Heart left ventricle (tissue), 13 donors: ENCODE measurements around the gene PSG5.
"Not testable (repeated sequence)": the region's sequence is repeated elsewhere in the genome, so short reads cannot be mapped to it uniquely, and the experiment has no call there.

Experiments used
- POLR2A ChIP-seq, 2 donors: fragments of 450-650 bp; IDR thresholded peaks; one replicate each; pipeline ENCODE4 v1.6.1; 2017; ENCODE audit warnings: antibody characterized with exemption in 2 of 2, mild to moderate bottlenecking in 2 of 2, moderate library complexity in 2 of 2
- TF ChIP-seq, protein P1 (sequence below), 12 donors: fragments of 200-600 bp; sonication (generic) in 4 of 12; IDR thresholded peaks; one replicate each; pipeline versions ENCODE4 v1.5.0 to v1.8.0; 2018 to 2022; ENCODE audit warnings: antibody characterized with exemption in 12 of 12, mild to moderate bottlenecking in 5 of 12
- donor health status: ischemic (EF 13 %, LVEDD 7.1; RV severe dilation, severe dysfunction).
- donor health status: DM: no; HTN: yes; CAD: no.
- donor health status: DM: no; HTN: no; CAD: no.
- donor health status: ischemic (EF 25% LVEDD 6.9; RV normal size, moderate dysfunction).
- donor health status: ischemic (EF 25% LVEDD 5.7; RV mildly dilated, moderate dysfunction).
- donor health status: ischemic (EF 35%, LVEDD 5.7; RV mildly dilated, moderate dysfunction).
- donor health status: nonischemic (EF 11% LVEDD 7.7; RV severe dilation, severe dysfunction).
- donor health status: DM: yes; HTN: yes; CAD: no.
- donor health status: PGD.
- donor health status: ischemic (EF 29% LVEDD 5.4; RV normal size, mild dysfunction).
- donor health status: nonischemic (EF 23%, LVEDD 6.1; RV moderate dilation, normal function).

DNA sequence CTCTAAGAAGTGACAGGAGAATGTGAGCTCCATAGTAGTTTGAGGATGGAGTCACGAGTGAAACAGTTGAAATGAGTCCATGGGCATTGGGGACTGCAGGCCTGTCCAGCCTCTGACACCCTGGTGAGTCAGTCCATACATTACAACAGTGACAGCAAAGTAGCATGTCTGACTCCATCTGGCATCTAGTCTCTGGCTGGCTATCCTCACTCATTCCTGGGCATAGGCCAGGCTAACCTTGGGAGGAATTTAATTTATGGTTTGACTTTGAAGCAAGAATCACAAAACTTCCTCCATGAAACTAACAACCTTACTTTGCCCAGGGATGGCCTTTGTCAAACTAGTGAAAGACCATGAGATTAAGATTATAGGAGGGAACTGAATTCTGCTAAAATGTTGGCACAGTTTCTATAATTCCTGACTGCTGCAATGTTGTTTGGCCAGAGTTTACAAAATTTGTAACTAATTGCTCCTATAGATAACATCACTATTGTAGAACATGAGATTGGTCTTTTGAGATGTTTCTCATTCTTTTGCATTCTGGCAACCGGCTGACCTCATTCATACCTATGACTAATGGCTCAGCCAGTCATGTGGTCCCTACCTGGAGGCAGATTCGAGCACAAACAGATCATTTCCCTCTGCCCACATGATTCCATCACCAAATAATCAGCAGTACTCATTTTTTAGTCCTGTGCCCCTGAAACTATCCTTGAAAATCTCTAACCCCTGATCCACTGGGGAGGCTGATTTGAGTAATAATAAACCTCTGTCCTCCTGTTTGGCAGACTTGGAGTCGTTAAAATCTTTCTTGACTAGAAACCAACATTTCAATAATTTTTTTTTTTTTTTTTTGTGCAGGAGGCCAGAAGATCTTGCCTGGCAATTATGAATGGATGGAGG lies 4.2 kb downstream of the PSG5 start:
- TF ChIP-seq, protein P1, sequence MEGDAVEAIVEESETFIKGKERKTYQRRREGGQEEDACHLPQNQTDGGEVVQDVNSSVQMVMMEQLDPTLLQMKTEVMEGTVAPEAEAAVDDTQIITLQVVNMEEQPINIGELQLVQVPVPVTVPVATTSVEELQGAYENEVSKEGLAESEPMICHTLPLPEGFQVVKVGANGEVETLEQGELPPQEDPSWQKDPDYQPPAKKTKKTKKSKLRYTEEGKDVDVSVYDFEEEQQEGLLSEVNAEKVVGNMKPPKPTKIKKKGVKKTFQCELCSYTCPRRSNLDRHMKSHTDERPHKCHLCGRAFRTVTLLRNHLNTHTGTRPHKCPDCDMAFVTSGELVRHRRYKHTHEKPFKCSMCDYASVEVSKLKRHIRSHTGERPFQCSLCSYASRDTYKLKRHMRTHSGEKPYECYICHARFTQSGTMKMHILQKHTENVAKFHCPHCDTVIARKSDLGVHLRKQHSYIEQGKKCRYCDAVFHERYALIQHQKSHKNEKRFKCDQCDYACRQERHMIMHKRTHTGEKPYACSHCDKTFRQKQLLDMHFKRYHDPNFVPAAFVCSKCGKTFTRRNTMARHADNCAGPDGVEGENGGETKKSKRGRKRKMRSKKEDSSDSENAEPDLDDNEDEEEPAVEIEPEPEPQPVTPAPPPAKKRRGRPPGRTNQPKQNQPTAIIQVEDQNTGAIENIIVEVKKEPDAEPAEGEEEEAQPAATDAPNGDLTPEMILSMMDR (IDR thresholded peaks at IDR 0.05): not testable (repeated sequence)
- not testable (repeated sequence) for TF ChIP-seq POLR2A (IDR thresholded peaks at IDR 0.05)
